ENCODE results near the gene LGALS4.
"Not testable (repeated sequence)": the region's sequence is repeated elsewhere in the genome, so short reads cannot be mapped to it uniquely, and the experiment has no call there.

Gene LGALS4

GRCh38 chr19:38843175-38843758 lies 30.5 kb upstream of the LGALS4 start:
- in situ Hi-C loops (cut with MboI; ENCODE audit: low sequenced_read_pairs), result no loop called here

DNA sequence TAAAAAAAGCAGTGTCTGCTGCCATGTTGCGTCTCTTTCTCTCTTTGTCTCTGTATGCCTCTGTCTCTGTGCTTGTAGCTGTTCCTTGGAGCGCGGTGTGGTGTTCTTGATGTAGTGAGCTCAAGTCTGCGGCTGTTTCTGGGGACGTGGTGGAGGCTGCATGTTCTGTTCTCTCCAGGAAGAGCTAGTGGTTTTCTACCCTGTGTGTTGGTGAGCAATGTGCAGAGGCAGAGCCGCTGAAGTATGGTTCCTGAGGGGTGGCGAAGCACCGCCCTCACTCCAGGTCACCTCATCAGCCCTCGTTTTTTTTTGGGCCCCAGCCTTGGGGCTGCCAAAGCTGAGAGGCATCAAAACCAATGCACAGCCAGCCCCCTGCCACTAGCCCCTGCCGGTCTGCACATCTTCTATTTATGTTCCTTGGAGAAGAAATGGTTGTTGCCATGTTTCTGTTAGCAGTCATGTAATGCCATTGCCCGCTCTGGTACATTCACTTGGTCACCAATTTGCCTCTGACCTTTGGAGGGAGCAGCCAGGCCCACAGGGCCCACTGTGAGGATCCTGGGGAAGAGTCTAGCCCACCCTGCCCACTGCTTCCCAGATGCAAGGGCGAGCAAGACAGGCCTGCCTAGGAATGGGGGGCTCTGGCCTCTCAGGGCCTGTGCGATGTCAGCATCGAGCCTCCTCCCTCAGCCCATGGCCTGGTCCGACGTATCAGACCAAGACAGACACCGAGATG lies 29.9 kb upstream of the LGALS4 start:
- in situ Hi-C loops (cut with MboI; ENCODE audit: low sequenced_read_pairs), result no loop called here

DNA sequence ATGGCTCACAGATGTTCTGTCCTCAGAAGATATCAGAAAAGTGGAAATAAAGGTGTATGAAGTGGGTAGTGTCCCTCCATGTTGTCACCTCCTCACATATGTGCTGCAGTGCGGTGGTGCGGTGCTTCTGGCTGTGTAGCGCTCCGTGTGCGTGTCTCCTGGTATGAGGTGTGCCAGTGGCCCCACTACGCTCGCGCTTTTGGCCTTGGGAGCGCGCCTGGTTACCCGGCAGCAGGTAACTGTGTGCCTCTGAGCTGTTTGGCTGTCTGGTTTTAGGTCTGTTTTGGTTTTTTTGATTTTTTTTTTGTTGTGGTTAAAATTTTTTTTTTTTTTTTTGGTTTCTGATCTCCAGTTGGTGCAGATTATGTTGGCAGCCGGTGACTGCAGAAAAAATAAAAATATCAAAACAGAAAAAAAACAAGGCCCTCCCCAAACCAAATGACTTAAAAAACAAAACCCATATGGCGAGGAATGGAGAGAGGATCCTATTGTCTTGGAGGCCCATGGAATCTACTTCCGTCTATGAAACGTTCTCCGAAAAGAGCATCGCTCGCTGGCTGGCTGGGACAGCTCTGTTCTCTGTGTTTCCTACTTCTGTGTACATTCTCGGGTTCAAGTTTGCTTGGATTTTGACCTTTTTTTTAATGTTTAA lies 29.2 kb upstream of the LGALS4 start:
- in situ Hi-C loops (cut with MboI; ENCODE audit: low sequenced_read_pairs), result no loop called here

DNA sequence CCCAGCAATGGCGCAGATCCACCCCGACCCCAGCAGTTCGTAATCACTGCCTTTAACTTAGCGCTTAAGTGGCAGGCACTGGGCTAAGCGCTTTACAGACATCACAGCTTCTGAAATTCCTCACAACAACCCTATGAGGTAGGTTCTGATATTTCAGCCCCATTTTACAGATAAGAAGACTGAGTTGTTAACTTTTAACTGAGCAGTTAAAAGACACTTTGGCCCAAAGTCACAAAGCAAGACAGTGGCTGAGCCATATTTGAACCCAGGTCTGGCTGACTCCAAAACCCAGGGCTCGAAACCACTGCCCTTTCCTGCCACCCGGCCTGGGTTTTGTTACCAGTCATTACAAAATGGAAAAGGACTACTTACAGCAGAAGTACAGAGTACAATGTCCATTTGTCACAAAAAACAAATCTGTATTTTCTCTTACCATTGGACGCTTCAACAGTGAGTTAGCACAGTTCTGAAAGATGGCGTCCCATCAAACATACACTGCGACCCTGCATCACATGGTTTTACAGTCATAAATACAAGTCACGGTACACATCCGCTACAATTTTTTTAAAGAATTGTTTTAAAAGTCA lies 28.5 kb upstream of the LGALS4 start:
- in situ Hi-C loops (cut with MboI; ENCODE audit: low sequenced_read_pairs), result no loop called here

DNA sequence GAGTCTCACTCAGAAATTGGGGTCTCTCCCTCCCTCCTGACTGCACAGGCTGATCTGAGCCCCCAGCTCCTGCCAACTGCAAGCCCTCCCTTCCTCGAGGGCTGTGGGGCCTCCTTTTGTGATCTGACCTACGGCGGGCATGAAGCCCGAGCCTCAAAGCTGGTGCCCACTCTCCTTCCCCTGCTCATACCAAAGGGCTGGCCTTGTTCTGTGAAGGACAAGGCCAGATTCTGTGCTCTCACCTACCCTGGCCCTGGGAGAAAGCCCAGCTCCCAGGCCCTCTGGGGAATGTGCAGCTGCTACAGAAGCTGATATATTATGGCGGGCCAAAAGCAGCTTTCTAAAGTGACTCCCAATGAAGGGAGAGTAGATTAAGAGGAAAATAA lies 27.8 kb upstream of the LGALS4 start:
- in situ Hi-C loops (cut with MboI; ENCODE audit: low sequenced_read_pairs), result no loop called here

DNA sequence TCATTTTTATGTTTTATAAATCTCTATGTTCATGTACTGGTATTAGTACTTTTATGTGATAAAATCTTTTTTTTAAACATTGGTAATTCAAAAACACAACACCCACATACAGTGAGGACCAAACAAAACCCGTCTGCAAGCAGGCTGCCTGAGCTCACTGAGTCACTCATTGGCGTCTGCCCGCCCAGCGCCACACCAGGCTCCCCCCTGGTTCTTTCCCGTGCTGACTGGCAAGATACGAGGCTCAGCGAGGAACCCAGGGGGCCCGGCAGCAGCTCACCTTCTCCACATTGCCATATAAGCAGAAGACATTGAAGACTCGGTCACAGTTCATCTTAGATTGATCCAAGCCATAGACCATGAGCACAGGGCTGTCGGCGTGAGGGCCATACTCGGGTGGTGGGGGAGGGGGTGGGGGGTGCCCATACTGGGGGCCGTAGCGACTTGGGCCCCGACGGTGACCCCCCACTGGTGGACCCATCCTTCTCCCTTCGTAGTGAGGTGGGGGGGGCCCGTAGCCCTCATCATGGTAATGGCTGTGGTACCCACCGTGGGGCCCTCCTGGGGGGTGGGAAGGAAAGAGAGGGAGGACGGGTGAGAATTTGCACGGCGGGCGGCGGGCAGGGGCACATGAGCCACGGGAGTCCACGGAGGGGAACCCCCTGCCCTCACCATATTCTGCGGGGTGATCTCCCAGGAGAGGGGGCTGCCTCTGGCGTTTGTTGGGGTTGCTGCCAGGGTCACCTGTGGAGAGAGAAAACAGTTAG lies 27.3 kb upstream of the LGALS4 start:
- in situ Hi-C loops (cut with MboI; ENCODE audit: low sequenced_read_pairs), result no loop called here

DNA sequence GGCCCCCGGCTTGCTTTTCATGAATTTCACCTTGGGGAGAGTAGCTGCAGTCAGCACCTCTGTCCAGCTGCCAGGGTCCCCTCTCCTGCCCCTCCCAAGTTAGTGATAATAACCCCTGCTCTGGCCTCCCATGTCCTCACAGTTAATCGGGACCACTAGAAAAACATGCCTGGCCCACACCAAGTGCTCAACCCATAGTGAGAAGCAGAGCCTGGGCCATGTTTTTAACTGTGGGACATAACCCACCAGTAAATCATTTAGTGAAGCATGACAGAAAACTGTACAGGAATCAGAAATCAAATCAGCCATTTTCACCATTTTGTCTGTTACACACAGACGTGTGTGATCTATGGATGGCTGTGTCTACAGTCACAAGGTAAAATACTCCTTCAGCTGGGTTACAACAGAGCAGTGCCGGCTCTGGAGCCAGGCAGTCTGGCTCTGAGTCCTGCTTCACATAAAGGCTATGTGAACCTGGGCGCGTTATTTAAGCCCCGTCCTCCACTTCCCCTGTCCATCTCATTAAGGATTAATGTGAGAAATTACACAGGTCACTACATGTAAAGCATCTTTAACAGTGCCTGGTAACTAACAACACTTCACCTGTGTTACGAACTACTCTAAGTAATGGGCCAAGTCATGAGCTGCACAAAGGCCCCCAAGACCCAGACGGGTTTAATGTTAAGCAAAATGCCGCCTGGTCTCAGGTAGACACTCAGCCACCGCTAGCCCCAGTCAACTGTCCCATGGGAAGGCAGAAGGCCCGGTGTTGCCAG lies 26.4 kb upstream of the LGALS4 start:
- in situ Hi-C loops (cut with MboI; ENCODE audit: low sequenced_read_pairs), result no loop called here

- in situ Hi-C loops (cut with MboI; ENCODE audit: low sequenced_read_pairs), result no loop called here
Observed at GRCh38 chr19:38838208-38838985, 25.7 kb upstream of the LGALS4 start.

DNA sequence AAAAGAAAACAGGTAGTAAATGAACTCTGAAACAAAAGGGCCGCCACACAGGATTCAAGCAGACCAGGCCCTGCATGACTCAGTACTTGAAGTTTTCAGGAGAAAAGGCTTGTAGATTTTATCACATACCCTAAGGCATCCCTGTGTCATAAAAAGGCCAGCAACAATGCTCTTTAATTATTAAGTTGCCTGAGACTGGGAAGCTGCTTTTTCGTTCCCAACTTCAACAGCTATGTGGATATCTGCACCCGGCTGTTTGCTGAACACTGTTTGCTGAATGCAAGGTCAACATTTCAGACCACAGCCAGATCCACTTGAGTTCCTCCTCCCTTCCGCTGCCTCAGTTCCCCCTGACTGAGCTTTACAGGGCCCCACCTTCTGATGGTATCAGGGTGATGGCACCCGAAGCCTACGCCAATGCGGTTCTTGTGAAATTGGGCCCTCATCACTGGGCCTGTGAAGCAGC lies 24.9 kb upstream of the LGALS4 start:
- in situ Hi-C loops (cut with MboI; ENCODE audit: low sequenced_read_pairs), result no loop called here

GRCh38 chr19:38836983-38837626 lies 24.4 kb upstream of the LGALS4 start:
- in situ Hi-C loops (cut with MboI; ENCODE audit: low sequenced_read_pairs), result no loop called here

DNA sequence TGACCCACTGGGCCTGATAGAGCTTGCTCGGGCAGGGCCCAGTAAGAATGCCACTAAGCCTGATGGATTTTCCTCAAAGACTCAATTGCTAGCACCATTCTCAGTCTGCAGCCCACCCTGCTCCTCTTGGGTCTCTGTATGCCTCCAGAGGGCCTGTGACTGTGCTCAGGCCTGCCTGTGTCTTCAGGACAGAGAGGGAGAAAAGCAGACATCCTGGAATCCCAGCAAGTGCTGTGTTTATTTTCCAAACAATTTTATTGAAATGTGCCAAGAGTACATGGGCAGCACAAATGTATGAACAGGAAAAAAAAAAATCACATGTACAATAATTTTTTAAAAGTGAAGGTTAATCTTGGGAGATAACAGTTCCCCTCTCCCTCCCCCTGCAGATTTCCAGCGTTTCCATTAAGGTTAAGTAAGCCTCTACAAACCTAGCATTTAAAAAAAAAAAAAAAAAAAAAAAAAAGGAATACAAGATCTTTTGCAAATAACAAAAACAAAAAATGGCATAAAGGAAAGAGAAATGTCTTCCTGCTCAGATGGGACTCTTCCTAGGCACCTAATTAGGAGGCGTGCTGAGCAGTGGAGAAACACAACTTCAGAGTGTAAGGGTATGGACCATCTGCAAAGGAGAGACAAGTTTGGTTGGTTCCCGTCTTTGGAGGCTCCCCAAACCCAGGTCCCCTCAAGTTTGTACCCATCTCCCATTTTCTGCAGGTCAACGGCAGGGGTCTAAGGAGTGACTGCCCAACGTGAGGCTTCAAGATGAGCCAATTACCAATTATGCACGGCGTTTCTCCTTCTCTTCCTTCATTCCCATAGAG lies 23.6 kb upstream of the LGALS4 start:
- in situ Hi-C loops (cut with MboI; ENCODE audit: low sequenced_read_pairs), result no loop called here

- in situ Hi-C loops (cut with MboI; ENCODE audit: low sequenced_read_pairs), result no loop called here
Observed at GRCh38 chr19:38834590-38834989, 21.8 kb upstream of the LGALS4 start.

DNA sequence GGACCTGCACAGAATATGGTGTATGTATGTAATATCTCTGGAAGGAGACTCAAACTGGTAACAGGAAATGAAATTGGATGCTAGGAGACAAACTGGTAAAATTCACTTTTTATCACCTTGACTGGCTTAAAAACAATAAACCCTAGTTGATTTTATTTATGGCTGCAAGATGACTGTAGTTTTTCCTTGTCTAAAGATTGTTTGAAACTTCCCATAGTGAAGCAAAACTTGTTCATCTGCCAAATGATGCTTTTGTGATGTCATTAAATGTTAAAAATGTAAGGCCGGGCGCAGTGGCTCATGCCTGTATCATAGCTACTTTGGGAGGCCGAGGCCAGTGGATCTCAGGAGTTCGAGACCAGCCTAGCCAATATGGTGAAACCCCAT lies 21.4 kb upstream of the LGALS4 start:
- in situ Hi-C loops (cut with MboI; ENCODE audit: low sequenced_read_pairs), result no loop called here

GRCh38 chr19:38833092-38833425 lies 20.3 kb upstream of the LGALS4 start:
- in situ Hi-C loops (cut with MboI; ENCODE audit: low sequenced_read_pairs), result no loop called here

- in situ Hi-C loops (cut with MboI; ENCODE audit: low sequenced_read_pairs), result no loop called here
Observed at GRCh38 chr19:38831142-38831605, 18.4 kb upstream of the LGALS4 start.

GRCh38 chr19:38830039-38830733 lies 17.4 kb upstream of the LGALS4 start:
- in situ Hi-C loops (cut with MboI; ENCODE audit: low sequenced_read_pairs), result no loop called here

GRCh38 chr19:38829203-38829602 lies 16.5 kb upstream of the LGALS4 start:
- in situ Hi-C loops (cut with MboI; ENCODE audit: low sequenced_read_pairs), result not testable (repeated sequence)
